WTC11 (cell line): ENCODE measurements around the gene LGR6. TPM values are rescaled to one million over a fixed set of nuclear protein-coding genes. Genes with fewer than 3 reads are reported as not detected.

Experiments used
- ATAC-seq: fragments of 200-7000 bp; cut with Tn5 transposase; 2 replicates; pipeline ENCODE4 v1.10.0; 2021; ENCODE audit warnings: mild to moderate bottlenecking, moderate library complexity
- CTCF ChIA-PET: fragments of 300-600 bp; sonication (Branson Sonifier 250); formaldehyde crosslinking; loops from one replicate; lab custom pipeline; 2021; ENCODE audit warnings: antibody characterized with exemption; lab: Charles Lee
- POLR2A ChIA-PET: fragments of 350-600 bp; sonication (Branson Sonifier 250); formaldehyde crosslinking; loops from one replicate; lab custom pipeline; 2021; ENCODE audit warnings: antibody characterized with exemption; lab: Charles Lee
- DNase-seq: peaks from one replicate; pipeline ENCODE4 v3.0.0; 2021; ENCODE audit warnings: low spot score
- H3K27ac Mint-ChIP-seq: 2 replicates; pipeline ENCODE4 v1.8.0; 2021; ENCODE audit warnings: mixed read lengths
- H3K27me3 Mint-ChIP-seq: 2 replicates; pipeline ENCODE4 v1.8.0; 2021; ENCODE audit warnings: low read depth, mild to moderate bottlenecking, moderate library complexity, mixed read lengths
- H3K36me3 Mint-ChIP-seq: 2 replicates; pipeline ENCODE4 v1.8.0; 2021; ENCODE audit warnings: mixed read lengths
- H3K4me1 Mint-ChIP-seq: 2 replicates; pipeline ENCODE4 v1.8.0; 2022; ENCODE audit warnings: mixed read lengths
- H3K4me3 Mint-ChIP-seq: 2 replicates; pipeline ENCODE4 v1.8.0; 2021; ENCODE audit warnings: mild to moderate bottlenecking, moderate library complexity, mixed read lengths
- H3K9me3 Mint-ChIP-seq: 2 replicates; pipeline ENCODE4 v1.8.0; 2021; ENCODE audit warnings: mixed read lengths
- AFF4 ChIP-seq: sonication (generic); formaldehyde crosslinking; IDR thresholded peaks from 2 replicates; pipeline ENCODE4 v1.8.1; 2023; ENCODE audit warnings: mild to moderate bottlenecking, missing genetic modification reagents, borderline replicate concordance
- CBFB ChIP-seq: sonication (generic); formaldehyde crosslinking; IDR thresholded peaks from 2 replicates; pipeline ENCODE4 v1.8.1; 2022; ENCODE audit warnings: mild to moderate bottlenecking, low read depth, missing genetic modification reagents
- E2F5 ChIP-seq: sonication (generic); formaldehyde crosslinking; IDR thresholded peaks from 2 replicates; pipeline ENCODE4 v1.8.1; 2022; ENCODE audit warnings: mild to moderate bottlenecking, moderate library complexity, missing genetic modification reagents
- ERG ChIP-seq: fragments of 250-450 bp; sonication (Bioruptor Pico); IDR thresholded peaks from 2 replicates; pipeline ENCODE4 v1.8.0; 2021; ENCODE audit warnings: mild to moderate bottlenecking
- FOXP1 ChIP-seq: sonication (generic); formaldehyde crosslinking; IDR thresholded peaks from 2 replicates; pipeline ENCODE4 v1.8.0; 2022; ENCODE audit warnings: missing genetic modification reagents, mild to moderate bottlenecking, moderate library complexity, borderline replicate concordance
- GABPB1 ChIP-seq: sonication (generic); formaldehyde crosslinking; IDR thresholded peaks from 2 replicates; pipeline ENCODE4 v1.8.1; 2023; ENCODE audit warnings: mild to moderate bottlenecking, missing genetic modification reagents
- NFATC4 ChIP-seq: fragments of 250-450 bp; sonication (Bioruptor Pico); IDR thresholded peaks from 2 replicates; pipeline ENCODE4 v1.9.0; 2021; ENCODE audit warnings: mild to moderate bottlenecking
- NFE2L1 ChIP-seq: sonication (generic); formaldehyde crosslinking; IDR thresholded peaks from 2 replicates; pipeline ENCODE4 v1.8.1; 2023; ENCODE audit warnings: missing genetic modification reagents
- OVOL2 ChIP-seq: fragments of 250-450 bp; sonication (Bioruptor Pico); IDR thresholded peaks from 2 replicates; pipeline ENCODE4 v1.9.0; 2021; ENCODE audit warnings: mild to moderate bottlenecking, borderline replicate concordance
- RELA ChIP-seq: sonication (generic); formaldehyde crosslinking; IDR thresholded peaks from 2 replicates; pipeline ENCODE4 v1.8.1; 2022; ENCODE audit warnings: missing genetic modification reagents, mild to moderate bottlenecking, borderline replicate concordance
- STAT6 ChIP-seq: sonication (generic); formaldehyde crosslinking; conservative IDR thresholded peaks from 2 replicates; pipeline ENCODE4 v1.8.1; 2023; ENCODE audit warnings: mild to moderate bottlenecking, low read depth, missing genetic modification reagents, moderate library complexity
- TCF7 ChIP-seq: sonication (generic); formaldehyde crosslinking; IDR thresholded peaks from 2 replicates; pipeline ENCODE4 v1.8.0; 2022; ENCODE audit warnings: mild to moderate bottlenecking, low read depth, missing genetic modification reagents, moderate library complexity
- USF1 ChIP-seq: sonication (generic); formaldehyde crosslinking; IDR thresholded peaks from 2 replicates; pipeline ENCODE4 v1.8.0; 2022; ENCODE audit warnings: mild to moderate bottlenecking, missing genetic modification reagents
- ZNF281 ChIP-seq: sonication (generic); formaldehyde crosslinking; IDR thresholded peaks from 2 replicates; pipeline ENCODE4 v1.8.0; 2023; ENCODE audit warnings: mild to moderate bottlenecking, missing genetic modification reagents
- ZNF396 ChIP-seq: fragments of 250-450 bp; sonication (Bioruptor Pico); IDR thresholded peaks from 2 replicates; pipeline ENCODE4 v1.8.0; 2021; ENCODE audit warnings: mild to moderate bottlenecking, moderate library complexity, borderline replicate concordance
- ZNF416 ChIP-seq: fragments of 250-450 bp; sonication (Bioruptor Pico); IDR thresholded peaks from 2 replicates; pipeline ENCODE4 v1.9.0; 2021; ENCODE audit warnings: mild to moderate bottlenecking, inconsistent platforms
- total RNA-seq: library from RNA; stranded (reverse); gene quantifications from 3 replicates; pipeline ENCODE4 v1.2.3, GENCODE V29; 2021

LGR6 gene
- total RNA-seq, 1 experiment from 2014 or later, result 1.1 TPM

GRCh38 chr1:202173993-202174392 is 19.6 kb upstream of the LGR6 start:
- ChIA-PET POLR2A (no interaction called here), CTCF (interaction anchor here (0.8 to 3.0 kb wide), 7 partner anchors 8 to 19 kb away, joined by 3 to 23 read pairs (median 4); partner anchors contain the start of gene LGR6)
- Mint-ChIP-seq H3K27me3 (no peaks in the 10 kb centered on the region), H3K27ac (no peak overlapping the region), H3K9me3 (no peaks in the 10 kb centered on the region), H3K4me1 (no peaks in the 10 kb centered on the region), H3K4me3 (no peak overlapping the region), H3K36me3 (no peaks in the 10 kb centered on the region)
- TF ChIP-seq AFF4 (CRISPR knock-in tag) (no peak), ZNF396 (no peak), OVOL2 (no peak), GABPB1 (no peak), RELA (CRISPR knock-in tag) (no peak), TCF7 (CRISPR knock-in tag) (no peak), ERG (no peak), CBFB (no peak), USF1 (CRISPR knock-in tag) (no peak), ZNF281 (CRISPR knock-in tag) (no peak), NFE2L1 (CRISPR knock-in tag) (no peak), FOXP1 (CRISPR knock-in tag) (no peak), ZNF416 (CRISPR knock-in tag) (no peak), E2F5 (CRISPR knock-in tag) (no peak), STAT6 (CRISPR knock-in tag) (no peak), NFATC4 (CRISPR knock-in tag) (no peak)
- DNase-seq (no peak), ATAC-seq (no peak)
